AG04449 (cell line): Measurements from ENCODE around the gene CD248.
A peak's percentile ranks its signal among the peaks of the same experiment; 100 is the strongest.

Source experiments
- CTCF ChIA-PET: fragments of 350-600 bp; formaldehyde crosslinking; extraction: SDS; loops from one replicate; lab custom pipeline; 2021; ENCODE audit warnings: antibody characterized with exemption; lab: Yijun Ruan, JAX
- POLR2A ChIA-PET: fragments of 400-600, 350-600 bp; formaldehyde crosslinking; extraction: SDS; loops from one replicate; lab custom pipeline; 2020; ENCODE audit warnings: antibody characterized with exemption, inconsistent platforms; lab: Yijun Ruan, JAX
- DNase-seq: peaks from one replicate; pipeline ENCODE4 v3.0.0-alpha.2; 2010; ENCODE audit warnings: low read depth, low spot score
- H3K4me3 ChIP-seq: 2 replicates; pipeline ENCODE4 v1.5.1; 2011; ENCODE audit warnings: low read depth, mild to moderate bottlenecking, control low read depth, low read length
- TF ChIP-seq, protein P1 (sequence below): IDR thresholded peaks from one replicate; pipeline ENCODE4 v1.5.1; 2011; ENCODE audit warnings: mild to moderate bottlenecking, moderate library complexity, low read length, control low read depth, inconsistent platforms; ENCODE audit not compliant: insufficient read depth; ENCODE audit errors: missing control alignments

The CD248 gene, protein sequence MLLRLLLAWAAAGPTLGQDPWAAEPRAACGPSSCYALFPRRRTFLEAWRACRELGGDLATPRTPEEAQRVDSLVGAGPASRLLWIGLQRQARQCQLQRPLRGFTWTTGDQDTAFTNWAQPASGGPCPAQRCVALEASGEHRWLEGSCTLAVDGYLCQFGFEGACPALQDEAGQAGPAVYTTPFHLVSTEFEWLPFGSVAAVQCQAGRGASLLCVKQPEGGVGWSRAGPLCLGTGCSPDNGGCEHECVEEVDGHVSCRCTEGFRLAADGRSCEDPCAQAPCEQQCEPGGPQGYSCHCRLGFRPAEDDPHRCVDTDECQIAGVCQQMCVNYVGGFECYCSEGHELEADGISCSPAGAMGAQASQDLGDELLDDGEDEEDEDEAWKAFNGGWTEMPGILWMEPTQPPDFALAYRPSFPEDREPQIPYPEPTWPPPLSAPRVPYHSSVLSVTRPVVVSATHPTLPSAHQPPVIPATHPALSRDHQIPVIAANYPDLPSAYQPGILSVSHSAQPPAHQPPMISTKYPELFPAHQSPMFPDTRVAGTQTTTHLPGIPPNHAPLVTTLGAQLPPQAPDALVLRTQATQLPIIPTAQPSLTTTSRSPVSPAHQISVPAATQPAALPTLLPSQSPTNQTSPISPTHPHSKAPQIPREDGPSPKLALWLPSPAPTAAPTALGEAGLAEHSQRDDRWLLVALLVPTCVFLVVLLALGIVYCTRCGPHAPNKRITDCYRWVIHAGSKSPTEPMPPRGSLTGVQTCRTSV

DNA sequence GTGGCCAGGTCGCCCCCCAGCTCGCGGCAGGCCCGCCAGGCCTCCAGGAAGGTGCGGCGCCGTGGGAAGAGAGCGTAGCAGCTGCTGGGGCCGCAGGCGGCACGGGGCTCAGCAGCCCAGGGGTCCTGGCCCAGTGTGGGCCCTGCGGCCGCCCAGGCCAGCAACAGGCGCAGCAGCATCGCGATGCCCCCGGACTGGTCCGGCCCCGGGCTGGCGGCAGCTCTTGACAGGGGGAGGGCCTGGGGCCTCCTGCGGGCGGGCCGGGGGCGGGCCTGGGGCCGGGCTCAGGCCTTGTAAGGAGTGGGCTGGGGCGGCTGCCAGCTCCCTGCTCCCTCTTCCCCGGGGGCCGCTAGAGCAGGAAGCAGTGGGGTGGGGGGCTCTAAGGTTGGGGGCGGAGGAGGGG is at the start of gene CD248:
CD248 (minus strand) TSS at position 196 of the 403 bp plus-strand sequence; CDS start at position 179, 17 bp downstream.
- no peak for DNase-seq
- TF ChIP-seq, protein P1, sequence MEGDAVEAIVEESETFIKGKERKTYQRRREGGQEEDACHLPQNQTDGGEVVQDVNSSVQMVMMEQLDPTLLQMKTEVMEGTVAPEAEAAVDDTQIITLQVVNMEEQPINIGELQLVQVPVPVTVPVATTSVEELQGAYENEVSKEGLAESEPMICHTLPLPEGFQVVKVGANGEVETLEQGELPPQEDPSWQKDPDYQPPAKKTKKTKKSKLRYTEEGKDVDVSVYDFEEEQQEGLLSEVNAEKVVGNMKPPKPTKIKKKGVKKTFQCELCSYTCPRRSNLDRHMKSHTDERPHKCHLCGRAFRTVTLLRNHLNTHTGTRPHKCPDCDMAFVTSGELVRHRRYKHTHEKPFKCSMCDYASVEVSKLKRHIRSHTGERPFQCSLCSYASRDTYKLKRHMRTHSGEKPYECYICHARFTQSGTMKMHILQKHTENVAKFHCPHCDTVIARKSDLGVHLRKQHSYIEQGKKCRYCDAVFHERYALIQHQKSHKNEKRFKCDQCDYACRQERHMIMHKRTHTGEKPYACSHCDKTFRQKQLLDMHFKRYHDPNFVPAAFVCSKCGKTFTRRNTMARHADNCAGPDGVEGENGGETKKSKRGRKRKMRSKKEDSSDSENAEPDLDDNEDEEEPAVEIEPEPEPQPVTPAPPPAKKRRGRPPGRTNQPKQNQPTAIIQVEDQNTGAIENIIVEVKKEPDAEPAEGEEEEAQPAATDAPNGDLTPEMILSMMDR, result no peak
- ChIA-PET POLR2A (interaction anchor here (0.8 to 4.1 kb wide), 7 partner anchors 9 to 31 kb away, joined by 3 to 64 read pairs (median 8); partner anchors contain the start of genes BRMS1, RIN1, TMEM151A and YIF1A), CTCF (interaction anchor here (0.7 to 2.7 kb wide), 9 partner anchors 10 to 122 kb away, joined by 3 to 14 read pairs (median 6); partner anchors contain the start of genes MRPL11, RAB1B and RIN1)
- peak within 1 kb of the TSS; percentile 91 for H3K4me3 ChIP-seq

DNA sequence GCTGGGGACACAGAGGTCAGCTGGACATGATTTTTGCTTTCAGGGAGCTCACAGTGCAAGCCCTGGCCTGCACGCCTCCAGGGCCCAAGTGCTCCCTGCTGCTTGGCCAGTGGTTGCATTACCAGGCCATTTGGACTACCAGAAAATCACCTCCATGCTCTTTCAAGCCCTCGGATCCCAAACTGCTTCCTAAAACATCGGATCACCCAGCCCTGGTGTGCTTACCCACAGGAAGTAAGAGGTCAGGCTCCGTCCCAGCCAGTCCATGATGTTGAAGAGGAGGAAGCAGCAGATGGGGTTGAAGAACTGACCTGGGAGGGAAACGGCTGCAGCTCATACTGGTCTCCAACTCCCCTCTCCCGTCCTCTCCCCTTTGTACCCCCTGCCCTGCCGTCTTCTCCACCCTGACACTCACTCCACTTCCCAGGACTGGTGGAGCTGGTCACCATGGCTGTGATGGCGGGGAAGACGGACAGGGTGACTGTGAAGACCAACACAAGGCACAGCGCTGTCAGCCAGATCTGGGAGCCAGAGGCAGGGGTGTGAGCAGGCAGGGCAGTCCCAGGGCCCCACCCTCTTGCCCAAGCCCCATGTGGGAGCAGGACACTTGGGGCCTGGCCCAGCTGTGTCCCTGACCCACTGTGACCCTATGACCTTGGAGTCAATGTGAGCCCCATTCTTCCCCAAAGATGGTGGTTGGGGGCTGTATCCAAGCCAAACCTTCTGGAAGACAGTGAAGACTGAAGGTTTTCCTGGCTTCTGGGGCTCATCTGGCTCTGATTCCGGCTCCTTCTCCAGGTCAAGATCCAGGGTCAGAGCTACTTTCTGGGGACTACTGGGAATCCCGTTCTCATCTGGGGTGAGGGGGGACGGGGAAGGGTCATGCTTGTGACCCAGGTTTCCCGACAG is 49.1 kb upstream of the CD248 start:
- H3K4me3 ChIP-seq, result no peak overlapping the region
- ChIA-PET CTCF (interaction anchor here (1.2 to 3.8 kb wide), 7 partner anchors 12 to 55 kb away, joined by 3 to 35 read pairs (median 6); partner anchors contain the start of gene B4GAT1), POLR2A (no interaction called here)
- TF ChIP-seq, protein P1, result no peak
- DNase-seq, result no peak

DNA sequence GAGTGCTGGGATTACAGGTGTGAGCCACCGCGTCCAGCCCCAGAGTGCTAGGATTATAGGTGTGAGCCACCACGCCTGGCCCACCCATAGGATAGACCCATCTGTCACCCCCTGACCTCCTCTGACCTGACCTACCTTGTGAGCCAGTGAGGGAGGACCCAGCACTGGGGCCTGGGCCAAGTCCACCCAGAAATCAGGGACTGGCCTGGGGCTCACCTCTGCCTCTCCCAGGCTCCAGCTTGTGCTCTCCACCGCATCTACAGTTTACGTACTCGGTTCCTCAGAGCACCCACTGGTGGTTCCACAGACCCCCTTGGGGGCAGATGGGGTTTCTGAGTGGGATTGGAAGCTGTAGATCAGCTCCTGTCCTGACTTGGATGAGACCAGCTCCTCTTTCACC is 48.3 kb upstream of the CD248 start:
- DNase-seq, result no peak
- TF ChIP-seq, protein P1, result no peak
- CTCF ChIA-PET, result interaction anchor here (0.8 to 3.8 kb wide), 7 partner anchors 9 to 73 kb away, joined by 3 to 35 read pairs (median 5); partner anchors contain the start of genes B4GAT1 and MRPL11
- POLR2A ChIA-PET, result no interaction called here
- H3K4me3 ChIP-seq, result no peak overlapping the region

DNA sequence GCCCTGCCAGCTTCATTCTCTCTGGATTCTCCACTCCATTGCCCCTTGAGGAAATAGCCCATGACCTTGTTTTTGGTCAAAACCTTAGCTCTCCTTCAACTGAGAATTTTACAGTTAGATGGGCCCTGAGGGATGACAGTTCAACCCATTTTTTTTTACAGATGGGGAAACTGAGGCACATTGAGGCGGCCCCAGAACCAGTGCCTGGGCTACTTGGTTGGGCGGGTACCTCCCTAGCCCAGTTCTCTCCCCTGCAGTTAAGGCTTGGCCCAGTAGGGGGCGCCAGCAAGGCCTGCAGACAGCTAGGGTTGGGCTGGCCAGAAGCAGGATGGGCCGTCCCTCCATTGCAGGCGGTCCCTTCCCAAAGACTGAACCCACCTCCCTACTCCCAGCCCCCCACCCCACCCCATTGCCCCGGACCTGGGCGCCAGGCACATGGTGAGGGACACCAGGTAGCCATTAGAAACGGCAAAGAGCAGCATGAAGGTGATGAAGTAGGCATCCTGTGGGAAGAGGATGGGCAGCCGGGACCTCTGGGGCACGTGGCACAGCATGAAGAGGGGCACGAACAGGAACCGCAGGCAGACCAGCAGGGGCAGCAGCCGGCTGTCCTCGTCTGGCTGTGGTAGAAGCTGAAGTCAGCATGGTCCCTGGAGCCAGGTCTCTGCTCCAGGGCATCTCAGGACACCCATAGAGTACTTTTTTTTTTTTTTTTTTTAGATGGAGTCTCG is 47.1 kb upstream of the CD248 start:
- no peak for DNase-seq
- CTCF ChIA-PET, result interaction anchor here (0.5 to 4.1 kb wide), 15 partner anchors 9 to 75 kb away, joined by 3 to 23 read pairs (median 5); partner anchors contain the start of genes B4GAT1 and MRPL11

More for the DNA sequence above, 47.1 kb upstream of the CD248 start:
- POLR2A ChIA-PET, result interaction anchor here (1.7 kb wide), 1 partner anchor 53 kb away, joined by 4 read pairs; no protein-coding TSS in a partner anchor
- TF ChIP-seq, protein P1, result peak; percentile 67
- H3K4me3 ChIP-seq, result no peak overlapping the region
